ENCODE results near the gene PPP6R2.

The PPP6R2 gene

DNA sequence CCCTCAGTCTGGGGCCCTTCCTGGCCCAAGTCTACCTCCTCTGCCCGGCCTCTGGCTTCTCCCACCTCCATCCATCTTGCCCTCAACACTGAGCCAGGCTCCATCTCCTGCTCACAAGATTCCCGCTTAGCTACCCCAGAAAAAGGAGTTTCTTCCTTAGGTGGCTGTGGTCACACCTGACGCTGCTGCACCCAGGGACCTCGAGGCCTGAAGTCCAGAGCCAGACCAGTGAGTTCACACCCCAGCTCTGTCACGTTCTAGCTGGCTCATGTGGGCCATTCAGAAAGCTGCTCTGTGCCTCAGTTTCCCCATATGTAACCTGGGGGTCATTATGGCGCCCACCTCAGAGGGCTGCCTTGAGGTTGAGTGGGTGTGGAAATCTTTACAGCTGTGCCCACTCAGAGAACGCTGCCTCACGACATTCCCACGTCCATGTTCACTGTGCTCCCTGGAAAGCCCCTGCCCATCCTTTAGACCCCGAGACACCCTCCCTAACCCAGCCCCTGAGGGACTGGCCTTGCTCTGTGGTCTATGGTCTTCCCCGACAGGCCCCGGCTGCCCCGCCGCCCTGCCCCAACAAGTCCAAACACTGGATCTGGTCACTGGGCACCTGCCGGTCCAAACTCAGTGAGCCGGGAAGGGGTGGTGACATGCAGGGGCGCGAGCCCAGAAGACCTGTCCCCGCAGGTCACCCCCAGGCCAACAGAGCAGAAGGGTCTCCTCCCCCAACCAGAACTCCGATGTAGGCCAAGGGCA is 45.4 kb upstream of the PPP6R2 start:
- ChIA-PET CTCF (interaction anchor here (1.3 to 3.9 kb wide), 6 partner anchors 9 to 44 kb away, joined by 3 to 17 read pairs (median 7); partner anchors contain the start of gene DENND6B), POLR2A (interaction anchor here (0.6 kb wide), 1 partner anchor 342 kb away, joined by 3 read pairs; no protein-coding TSS in a partner anchor)
- no peaks in the 10 kb centered on the region for H3K9me3 ChIP-seq (ENCODE audit: control extremely low read depth in 1 of 5, control insufficient read depth in 4 of 5, insufficient read depth in 2 of 5, low read depth in 1 of 5, low read length in 4 of 5)
- no peak for DNase-seq
- H3K36me3 ChIP-seq (ENCODE audit: control insufficient read depth in 4 of 4, insufficient read depth in 4 of 4, low read length in 3 of 4), result peaks cover 0 to 6% (median 0%) of the 10 kb centered on the region in 4 experiments
- no peaks in the 10 kb centered on the region for H3K27me3 ChIP-seq (replicated peaks in 2 of 5; ENCODE audit: control insufficient read depth in 4 of 5, insufficient read depth in 5 of 5, low read length in 4 of 5)
- peaks cover 0 to 68% (median 63%) of the 10 kb centered on the region in 4 experiments for H3K4me1 ChIP-seq (ENCODE audit: control extremely low read depth in 1 of 4, control insufficient read depth in 4 of 4, insufficient read depth in 4 of 4, low read length in 3 of 4)
- no peak overlapping the region for H3K27ac ChIP-seq (ENCODE audit: insufficient read depth in 1 of 2, low read depth in 1 of 2, low read length in 2 of 2, poor library complexity in 1 of 2, severe bottlenecking in 2 of 2)
- whole genome bisulfite sequencing (ENCODE audit: insufficient coverage), result 99% methylated on average over 16 of the region's 20 CpGs
- no peak overlapping the region for H3K4me3 ChIP-seq (ENCODE audit: control insufficient read depth in 1 of 7, extremely low read depth in 1 of 7, insufficient read depth in 4 of 7, low read depth in 2 of 7, low read length in 6 of 7)

DNA sequence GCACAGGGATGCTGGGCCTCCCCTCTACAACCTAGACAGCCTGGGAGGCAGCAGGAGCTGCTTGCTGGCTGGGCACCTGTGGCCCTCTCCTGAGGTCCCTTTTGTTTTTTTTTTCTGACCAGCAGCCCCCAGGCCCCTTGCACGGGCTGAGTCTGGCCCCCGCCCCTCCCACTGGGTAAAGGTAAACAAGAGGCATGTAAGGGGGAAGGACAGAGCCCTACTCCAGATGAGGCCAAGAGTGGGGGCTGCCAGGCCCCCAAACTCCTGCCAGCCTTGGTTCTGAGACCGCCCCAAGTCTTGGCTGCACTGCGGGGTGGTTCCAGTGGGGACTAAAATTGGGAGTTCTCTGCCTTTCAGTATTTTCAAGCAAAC is 44.9 kb upstream of the PPP6R2 start:
- Histone ChIP-seq H3K36me3 (ENCODE audit: control insufficient read depth in 4 of 4, insufficient read depth in 4 of 4, low read length in 3 of 4) (peaks cover 0 to 6% (median 0%) of the 10 kb centered on the region in 4 experiments), H3K27me3 (replicated peaks in 2 of 5; ENCODE audit: control insufficient read depth in 4 of 5, insufficient read depth in 5 of 5, low read length in 4 of 5) (no peaks in the 10 kb centered on the region), H3K27ac (ENCODE audit: insufficient read depth in 1 of 2, low read depth in 1 of 2, low read length in 2 of 2, poor library complexity in 1 of 2, severe bottlenecking in 2 of 2) (no peak overlapping the region), H3K4me1 (ENCODE audit: control extremely low read depth in 1 of 4, control insufficient read depth in 4 of 4, insufficient read depth in 4 of 4, low read length in 3 of 4) (peaks cover 0 to 70% (median 63%) of the 10 kb centered on the region in 4 experiments), H3K9me3 (ENCODE audit: control extremely low read depth in 1 of 5, control insufficient read depth in 4 of 5, insufficient read depth in 2 of 5, low read depth in 1 of 5, low read length in 4 of 5) (no peaks in the 10 kb centered on the region), H3K4me3 (ENCODE audit: control insufficient read depth in 1 of 7, extremely low read depth in 1 of 7, insufficient read depth in 4 of 7, low read depth in 2 of 7, low read length in 6 of 7) (no peak overlapping the region)
- ChIA-PET POLR2A (interaction anchor here (0.6 to 0.7 kb wide), 2 partner anchors 9 to 342 kb away, joined by 3 read pairs; partner anchors contain the start of gene PLXNB2), CTCF (interaction anchor here (1.0 to 2.5 kb wide), 5 partner anchors 8 to 28 kb away, joined by 3 to 9 read pairs (median 3); partner anchors contain the start of gene DENND6B)
- DNase-seq, result no peak
- 100% methylated on average over 3 of the region's 4 CpGs for WGBS (ENCODE audit: insufficient coverage)

GRCh38 chr22:50298937-50299784 is 44.0 kb upstream of the PPP6R2 start:
- Histone ChIP-seq H3K4me3 (ENCODE audit: control insufficient read depth in 1 of 7, extremely low read depth in 1 of 7, insufficient read depth in 4 of 7, low read depth in 2 of 7, low read length in 6 of 7) (peak overlapping the region in 4 of 7 experiments; percentile 28 to 64 (median 54)), H3K27me3 (replicated peaks in 2 of 5; ENCODE audit: control insufficient read depth in 4 of 5, insufficient read depth in 5 of 5, low read length in 4 of 5) (no peaks in the 10 kb centered on the region), H3K4me1 (ENCODE audit: control extremely low read depth in 1 of 4, control insufficient read depth in 4 of 4, insufficient read depth in 4 of 4, low read length in 3 of 4) (peaks cover 0 to 71% (median 63%) of the 10 kb centered on the region in 4 experiments), H3K9me3 (ENCODE audit: control extremely low read depth in 1 of 5, control insufficient read depth in 4 of 5, insufficient read depth in 2 of 5, low read depth in 1 of 5, low read length in 4 of 5) (no peaks in the 10 kb centered on the region), H3K27ac (ENCODE audit: insufficient read depth in 1 of 2, low read depth in 1 of 2, low read length in 2 of 2, poor library complexity in 1 of 2, severe bottlenecking in 2 of 2) (no peak overlapping the region), H3K36me3 (ENCODE audit: control insufficient read depth in 4 of 4, insufficient read depth in 4 of 4, low read length in 3 of 4) (peaks cover 0 to 6% (median 0%) of the 10 kb centered on the region in 4 experiments)
- ChIA-PET CTCF (interaction anchor here (0.6 to 2.5 kb wide), 10 partner anchors 11 to 52 kb away, joined by 3 to 9 read pairs (median 4); partner anchors contain the start of gene DENND6B), POLR2A (interaction anchor here (0.6 to 0.7 kb wide), 3 partner anchors 8 to 464 kb away, joined by 3 read pairs; partner anchors contain the start of gene PLXNB2)
- peak in 2 of 3 donors; percentile 56 to 66 for DNase-seq
- WGBS (ENCODE audit: insufficient coverage), result 20% methylated on average over 30 of the region's 59 CpGs

- Histone ChIP-seq H3K4me3 (ENCODE audit: control insufficient read depth in 1 of 7, extremely low read depth in 1 of 7, insufficient read depth in 4 of 7, low read depth in 2 of 7, low read length in 6 of 7) (peak overlapping the region in 4 of 7 experiments; percentile 28 to 64 (median 54)), H3K4me1 (ENCODE audit: control extremely low read depth in 1 of 4, control insufficient read depth in 4 of 4, insufficient read depth in 4 of 4, low read length in 3 of 4) (peaks cover 0 to 73% (median 64%) of the 10 kb centered on the region in 4 experiments), H3K27me3 (replicated peaks in 2 of 5; ENCODE audit: control insufficient read depth in 4 of 5, insufficient read depth in 5 of 5, low read length in 4 of 5) (no peaks in the 10 kb centered on the region), H3K27ac (ENCODE audit: insufficient read depth in 1 of 2, low read depth in 1 of 2, low read length in 2 of 2, poor library complexity in 1 of 2, severe bottlenecking in 2 of 2) (no peak overlapping the region), H3K36me3 (ENCODE audit: control insufficient read depth in 4 of 4, insufficient read depth in 4 of 4, low read length in 3 of 4) (peaks cover 0 to 6% (median 0%) of the 10 kb centered on the region in 4 experiments), H3K9me3 (ENCODE audit: control extremely low read depth in 1 of 5, control insufficient read depth in 4 of 5, insufficient read depth in 2 of 5, low read depth in 1 of 5, low read length in 4 of 5) (no peaks in the 10 kb centered on the region)
- peak in 1 of 3 donors; percentile 24 for DNase-seq
- WGBS (ENCODE audit: insufficient coverage), result 26% methylated on average over 88 of the region's 93 CpGs
- CTCF ChIA-PET, result interaction anchor here (0.6 to 6.0 kb wide), 8 partner anchors 12 to 51 kb away, joined by 3 to 32 read pairs (median 4); partner anchors contain the start of gene DENND6B
- POLR2A ChIA-PET, result interaction anchor here (0.6 kb wide), 2 partner anchors 56 to 69 kb away, joined by 3 to 6 read pairs; no protein-coding TSS in a partner anchor
These were observed 43.1 kb upstream of the PPP6R2 start for GRCh38 chr22:50299785-50300619.

DNA sequence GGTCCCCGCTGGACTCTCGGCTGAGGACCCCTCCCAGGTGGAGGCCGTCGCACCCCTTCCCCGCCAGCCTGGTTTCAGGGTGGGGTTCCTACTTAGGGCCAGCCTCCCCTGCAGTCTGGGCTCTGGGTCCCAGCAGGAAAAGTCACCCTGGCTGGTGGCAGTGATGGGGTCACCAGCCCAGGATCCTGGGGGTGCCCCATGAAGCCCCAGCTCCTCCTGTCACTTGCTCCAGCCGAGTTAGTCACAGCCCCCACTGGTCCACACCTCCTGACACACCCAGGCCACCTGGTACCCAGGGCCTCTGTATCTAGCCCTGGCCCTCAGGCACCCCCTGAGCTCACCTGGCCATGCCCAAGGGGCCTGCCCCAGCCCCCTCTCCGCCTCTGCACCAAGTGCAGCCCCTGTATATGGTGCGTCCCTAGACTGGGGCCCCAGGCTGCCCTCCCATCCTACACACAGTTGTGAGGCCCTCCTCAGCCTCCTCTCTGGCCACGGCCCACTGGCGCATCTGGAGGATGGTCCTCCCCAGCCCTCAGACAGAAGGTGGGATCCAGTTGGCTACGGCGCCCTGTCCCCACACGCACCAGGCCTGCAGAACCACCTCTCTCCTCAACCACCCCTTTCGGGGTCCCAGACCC is 42.4 kb upstream of the PPP6R2 start:
- CTCF ChIA-PET, result interaction anchor here (1.2 to 6.0 kb wide), 3 partner anchors 23 to 41 kb away, joined by 4 to 32 read pairs (median 7); no protein-coding TSS in a partner anchor
- POLR2A ChIA-PET, result no interaction called here
- H3K4me3 ChIP-seq (ENCODE audit: control insufficient read depth in 1 of 7, extremely low read depth in 1 of 7, insufficient read depth in 4 of 7, low read depth in 2 of 7, low read length in 6 of 7), result peak overlapping the region in 1 of 7 experiments; percentile 5
- H3K36me3 ChIP-seq (ENCODE audit: control insufficient read depth in 4 of 4, insufficient read depth in 4 of 4, low read length in 3 of 4), result peaks cover 0 to 6% (median 0%) of the 10 kb centered on the region in 4 experiments
- no peaks in the 10 kb centered on the region for H3K27me3 ChIP-seq (replicated peaks in 2 of 5; ENCODE audit: control insufficient read depth in 4 of 5, insufficient read depth in 5 of 5, low read length in 4 of 5)
- H3K4me1 ChIP-seq (ENCODE audit: control extremely low read depth in 1 of 4, control insufficient read depth in 4 of 4, insufficient read depth in 4 of 4, low read length in 3 of 4), result peaks cover 0 to 77% (median 71%) of the 10 kb centered on the region in 4 experiments
- no peaks in the 10 kb centered on the region for H3K9me3 ChIP-seq (ENCODE audit: control extremely low read depth in 1 of 5, control insufficient read depth in 4 of 5, insufficient read depth in 2 of 5, low read depth in 1 of 5, low read length in 4 of 5)
- WGBS (ENCODE audit: insufficient coverage), result 95% methylated on average over 11 of the region's 14 CpGs
- DNase-seq, result no peak
- H3K27ac ChIP-seq (ENCODE audit: insufficient read depth in 1 of 2, low read depth in 1 of 2, low read length in 2 of 2, poor library complexity in 1 of 2, severe bottlenecking in 2 of 2), result no peak overlapping the region
